GM12873 (cell line): Measurements from ENCODE around the gene CMC2.

Experiments
- TF ChIP-seq, protein P1 (sequence below): IDR thresholded peaks from 2 replicates; pipeline ENCODE4 v1.5.1; 2012; ENCODE audit warnings: low read depth, mild to moderate bottlenecking, moderate library complexity, low read length, control low read depth; ENCODE audit not compliant: insufficient read depth; ENCODE audit errors: missing control alignments

The CMC2 gene

DNA sequence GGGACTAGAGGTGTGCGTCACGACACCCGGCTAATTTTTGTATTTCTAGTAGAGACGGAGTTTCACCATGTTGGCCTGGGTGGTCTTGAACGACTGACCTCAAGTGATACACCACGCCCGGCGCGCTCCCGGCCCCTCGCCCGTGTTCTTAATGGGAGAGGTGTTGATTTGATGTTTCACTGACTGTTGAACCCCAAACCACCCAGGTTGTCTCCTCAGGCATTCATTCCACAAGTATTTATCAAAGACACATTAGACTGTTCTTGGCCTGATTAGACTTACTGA, 1.8 kb upstream of the CMC2 start:
- TF ChIP-seq, protein P1, sequence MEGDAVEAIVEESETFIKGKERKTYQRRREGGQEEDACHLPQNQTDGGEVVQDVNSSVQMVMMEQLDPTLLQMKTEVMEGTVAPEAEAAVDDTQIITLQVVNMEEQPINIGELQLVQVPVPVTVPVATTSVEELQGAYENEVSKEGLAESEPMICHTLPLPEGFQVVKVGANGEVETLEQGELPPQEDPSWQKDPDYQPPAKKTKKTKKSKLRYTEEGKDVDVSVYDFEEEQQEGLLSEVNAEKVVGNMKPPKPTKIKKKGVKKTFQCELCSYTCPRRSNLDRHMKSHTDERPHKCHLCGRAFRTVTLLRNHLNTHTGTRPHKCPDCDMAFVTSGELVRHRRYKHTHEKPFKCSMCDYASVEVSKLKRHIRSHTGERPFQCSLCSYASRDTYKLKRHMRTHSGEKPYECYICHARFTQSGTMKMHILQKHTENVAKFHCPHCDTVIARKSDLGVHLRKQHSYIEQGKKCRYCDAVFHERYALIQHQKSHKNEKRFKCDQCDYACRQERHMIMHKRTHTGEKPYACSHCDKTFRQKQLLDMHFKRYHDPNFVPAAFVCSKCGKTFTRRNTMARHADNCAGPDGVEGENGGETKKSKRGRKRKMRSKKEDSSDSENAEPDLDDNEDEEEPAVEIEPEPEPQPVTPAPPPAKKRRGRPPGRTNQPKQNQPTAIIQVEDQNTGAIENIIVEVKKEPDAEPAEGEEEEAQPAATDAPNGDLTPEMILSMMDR, result no peak

DNA sequence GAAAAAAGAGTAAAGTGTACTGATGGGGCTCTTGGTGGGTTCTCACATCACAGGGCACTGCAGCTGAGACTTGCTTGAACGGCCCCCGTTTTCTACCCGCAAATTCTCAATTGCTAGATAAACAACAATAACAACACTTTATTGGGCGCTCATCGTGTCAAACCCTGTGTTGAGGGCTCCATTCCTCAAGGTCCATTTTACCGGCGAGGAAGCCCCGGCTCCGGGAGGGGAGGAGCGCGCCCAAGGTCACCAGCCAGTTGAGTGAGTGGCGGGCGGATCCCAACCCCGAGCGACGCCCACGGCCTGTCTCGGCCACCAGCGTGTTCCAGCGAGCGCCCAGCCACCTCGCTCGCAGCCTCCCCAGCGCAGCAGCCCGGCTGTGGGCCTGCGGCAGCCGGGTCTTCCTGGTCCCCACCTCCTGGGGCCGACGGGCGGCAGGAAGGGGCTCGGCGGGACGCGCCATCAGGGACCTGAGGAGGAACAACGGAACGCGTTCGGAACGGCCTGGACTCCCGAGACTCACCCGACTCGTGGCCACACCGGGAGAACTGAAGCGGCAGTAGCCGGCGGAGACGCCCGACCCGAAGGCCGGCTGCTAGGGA, 373 bp downstream of the CMC2 start:
- TF ChIP-seq, protein P1, result no peak

DNA sequence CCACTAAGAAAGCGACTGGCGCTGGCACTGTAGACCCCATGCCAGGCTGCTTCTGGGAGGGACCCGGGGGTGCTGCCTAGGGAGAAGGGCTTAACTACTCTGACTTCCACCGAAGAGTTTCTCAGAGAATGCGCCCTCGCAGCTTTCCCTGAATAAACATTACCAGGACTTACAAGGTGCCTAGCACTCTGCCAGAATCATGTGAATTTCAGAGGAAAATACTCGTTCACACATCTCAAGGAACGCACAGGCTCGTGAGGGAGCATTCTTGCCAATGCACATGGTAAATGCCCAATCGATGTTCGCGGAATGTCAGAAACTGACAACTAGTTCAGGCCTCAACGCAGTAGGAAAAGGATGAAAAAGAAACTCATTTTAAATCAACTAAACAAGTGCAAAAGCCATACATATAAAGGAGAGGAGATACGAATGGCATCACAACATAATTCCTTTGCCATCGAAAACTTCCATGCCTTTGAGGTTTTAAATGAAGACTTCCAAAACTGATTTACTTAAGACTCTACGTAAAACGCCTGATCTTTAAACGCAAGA, 999 bp downstream of the CMC2 start:
- TF ChIP-seq, protein P1, result no peak

DNA sequence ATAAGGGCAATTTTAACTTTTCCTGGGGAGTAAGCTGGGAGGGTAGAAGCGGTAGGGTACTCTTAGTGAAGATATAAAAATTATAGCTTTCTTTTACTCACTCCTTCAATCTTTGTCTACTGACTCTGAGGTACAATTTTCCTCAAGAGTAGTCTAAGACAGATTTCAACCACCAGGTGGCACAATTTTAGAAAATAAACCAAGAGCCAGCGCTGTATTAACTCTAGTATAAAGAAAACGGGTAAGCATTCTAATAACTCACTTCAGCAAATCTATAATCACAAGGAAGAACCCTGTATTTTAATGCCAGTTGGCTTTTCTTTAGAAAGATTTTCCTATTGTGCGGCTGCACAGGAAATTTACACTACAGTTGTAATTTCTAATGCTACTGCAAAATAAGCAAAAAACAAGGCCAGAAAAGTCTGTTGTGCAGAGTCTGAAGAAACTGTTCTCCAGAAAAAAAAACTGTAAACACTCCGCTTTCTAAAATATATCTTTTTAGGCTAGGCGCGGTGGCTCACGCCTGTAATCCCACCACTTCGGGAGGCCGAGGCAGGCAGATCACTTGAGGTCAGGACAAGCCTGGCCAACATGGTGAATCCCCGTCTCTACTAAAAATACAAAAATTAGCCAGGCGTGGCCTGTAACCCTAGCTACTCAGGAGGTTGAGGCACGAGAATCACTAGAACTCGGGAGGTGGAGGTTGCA, 1.9 kb downstream of the CMC2 start:
- TF ChIP-seq, protein P1, result peak; percentile 50

DNA sequence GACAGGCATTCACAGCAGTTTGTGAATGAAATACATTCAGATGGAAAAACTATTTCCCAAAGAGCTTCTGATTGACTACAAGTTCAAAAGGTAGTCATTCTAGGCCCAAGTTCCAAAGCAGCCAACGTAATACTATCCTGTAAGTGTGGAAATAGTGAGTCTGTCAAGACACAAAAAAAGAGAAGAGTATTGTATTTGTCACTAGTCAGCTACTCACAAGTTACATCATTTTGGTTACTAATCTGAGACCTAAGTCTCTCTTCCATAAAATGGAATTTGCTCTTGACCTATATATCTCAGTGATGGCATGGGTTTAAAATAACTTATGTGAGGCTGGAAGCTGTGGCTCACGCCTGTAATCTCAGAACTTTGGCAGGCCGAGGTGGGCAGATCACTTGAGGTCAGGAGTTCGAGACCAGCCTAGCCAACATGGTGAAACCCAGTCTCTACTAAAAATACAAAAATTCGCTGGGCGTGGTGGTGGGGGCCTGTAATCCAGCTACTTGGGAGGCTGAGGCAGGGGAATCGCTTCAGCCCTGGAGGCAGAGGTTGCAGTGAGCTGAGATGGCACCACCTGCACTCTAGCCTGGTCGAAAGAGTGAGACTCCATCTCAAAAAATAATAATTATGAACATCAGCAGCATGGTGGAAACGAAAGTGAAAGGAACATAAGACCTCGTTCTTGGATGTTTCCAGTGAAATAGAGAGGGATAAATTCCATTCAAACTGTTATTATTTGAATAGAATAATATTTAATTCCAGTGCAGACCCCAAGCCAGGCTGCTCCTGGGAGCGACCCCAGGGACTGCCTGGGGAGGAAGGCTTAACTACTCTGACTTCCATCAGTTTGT, 2.9 kb downstream of the CMC2 start:
- TF ChIP-seq, protein P1, result no peak

DNA sequence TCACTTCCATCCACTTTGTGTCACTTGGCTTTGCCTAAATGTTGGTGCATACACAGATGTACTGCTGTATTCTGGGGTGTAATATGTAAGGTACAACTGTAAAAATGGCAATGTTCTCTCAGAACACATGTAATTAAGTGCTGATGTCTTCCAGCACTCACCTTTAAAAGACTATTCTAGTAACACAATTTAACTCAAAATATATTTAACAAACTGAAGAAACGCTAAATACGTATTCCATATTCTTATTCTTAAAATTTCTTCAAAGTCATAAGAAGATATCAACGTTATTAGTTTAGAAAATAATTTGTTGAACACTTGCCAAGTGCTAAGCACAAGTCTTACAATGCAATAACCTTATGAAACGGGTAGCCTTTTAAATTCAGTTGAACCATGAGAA, 3.6 kb downstream of the CMC2 start:
- TF ChIP-seq, protein P1, result no peak

DNA sequence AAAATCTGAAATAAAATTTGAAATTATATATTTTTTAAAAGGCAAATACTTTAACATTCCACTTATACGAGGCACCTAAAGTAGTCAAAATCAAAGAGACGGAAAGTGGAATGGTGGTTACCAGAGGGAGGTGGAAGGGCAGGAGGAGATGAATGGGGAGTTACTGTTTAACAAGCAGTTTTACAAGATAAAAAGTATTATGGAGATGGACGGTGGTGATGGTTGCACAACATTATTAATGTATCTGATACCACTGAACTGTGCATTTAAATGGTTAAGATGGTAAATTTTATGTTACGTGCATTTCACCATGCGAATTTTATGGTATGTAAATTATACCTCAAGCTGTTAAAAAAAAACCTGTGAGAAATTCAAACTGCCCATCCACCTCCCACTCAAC, 5.4 kb downstream of the CMC2 start:
- TF ChIP-seq, protein P1, result no peak
